HG03097 (cell line): ENCODE results near the gene PRLH.

ENCODE experiments used
- ATAC-seq: cut with Tn5 transposase; IDR thresholded peaks from one replicate; pipeline ENCODE4 v1.9.1; 2021; ENCODE audit not compliant: unreplicated experiment, low FRiP score

Gene PRLH, protein sequence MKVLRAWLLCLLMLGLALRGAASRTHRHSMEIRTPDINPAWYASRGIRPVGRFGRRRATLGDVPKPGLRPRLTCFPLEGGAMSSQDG

DNA sequence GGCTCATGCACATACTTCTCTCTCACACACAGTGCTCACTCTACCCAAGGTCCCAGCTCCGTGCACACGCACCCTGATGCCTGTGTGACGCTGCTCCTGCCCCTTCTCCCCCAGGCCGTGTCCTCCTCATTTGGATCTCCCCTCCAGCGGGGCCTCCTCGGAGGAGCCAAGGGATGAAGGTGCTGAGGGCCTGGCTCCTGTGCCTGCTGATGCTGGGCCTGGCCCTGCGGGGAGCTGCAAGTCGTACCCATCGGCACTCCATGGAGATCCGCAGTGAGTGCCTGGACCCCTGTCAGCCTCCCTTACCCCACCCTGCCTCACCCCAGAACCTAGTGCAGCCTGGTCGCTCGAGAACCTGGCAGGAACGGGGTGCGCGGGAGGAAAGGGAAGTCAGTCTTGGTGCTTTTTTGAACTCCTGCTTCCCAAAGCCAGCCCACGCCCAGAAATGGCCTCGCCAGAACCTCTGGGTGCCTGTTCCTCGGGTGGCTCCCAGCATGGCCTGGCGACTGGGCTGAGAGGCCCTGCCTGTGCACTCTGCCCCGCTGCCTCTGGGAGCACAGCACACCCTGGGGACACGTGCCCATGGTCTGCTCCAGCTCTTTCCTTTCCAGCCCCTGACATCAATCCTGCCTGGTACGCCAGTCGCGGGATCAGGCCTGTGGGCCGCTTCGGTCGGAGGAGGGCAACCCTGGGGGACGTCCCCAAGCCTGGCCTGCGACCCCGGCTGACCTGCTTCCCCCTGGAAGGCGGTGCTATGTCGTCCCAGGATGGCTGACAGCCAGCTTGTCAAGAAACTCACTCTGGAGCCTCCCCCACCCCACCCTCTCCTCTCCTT, at the start of gene PRLH:
Gene PRLH, plus strand, starts transcription at position 174 of the 835 bp plus-strand sequence. Its CDS starts 0 bp downstream, at position 174.
- no peak for ATAC-seq

DNA sequence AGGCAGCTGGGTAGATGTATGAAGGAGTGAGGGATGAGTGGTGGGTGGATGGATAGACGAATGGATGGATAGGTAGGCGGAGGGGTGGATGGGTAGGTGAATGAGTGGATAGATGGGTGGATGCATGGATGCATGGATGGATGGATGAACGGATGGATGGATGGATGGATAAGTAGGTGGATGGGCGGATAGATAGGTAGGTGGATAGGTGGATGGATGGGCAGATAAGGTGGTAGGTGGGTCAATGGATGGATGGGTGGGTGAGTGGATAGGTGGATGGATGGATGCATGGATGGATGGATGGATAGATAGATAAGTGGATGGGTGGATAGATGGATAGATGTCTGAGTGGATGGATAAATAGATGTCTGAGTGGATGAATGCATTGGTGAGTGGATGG, 49.2 kb upstream of the PRLH start:
- no peak for ATAC-seq

DNA sequence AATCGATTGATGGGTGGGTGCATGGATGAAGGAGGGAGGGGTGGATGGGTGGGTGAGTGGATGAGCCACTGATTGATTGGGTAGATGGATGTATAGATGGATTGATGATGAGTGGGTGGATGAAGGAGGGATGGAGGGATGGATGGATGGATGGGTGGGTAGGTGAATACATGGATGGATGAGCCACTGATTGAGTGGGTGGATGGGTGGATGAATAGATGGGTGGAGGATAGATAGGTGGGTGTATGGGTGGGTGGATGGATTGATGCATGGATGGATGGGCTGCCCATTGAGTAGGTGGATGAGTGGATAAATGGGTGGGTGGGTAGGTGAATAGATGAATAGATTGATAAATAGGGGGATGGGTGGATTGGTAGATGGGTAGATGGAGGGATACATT, 48.4 kb upstream of the PRLH start:
- no peak for ATAC-seq

DNA sequence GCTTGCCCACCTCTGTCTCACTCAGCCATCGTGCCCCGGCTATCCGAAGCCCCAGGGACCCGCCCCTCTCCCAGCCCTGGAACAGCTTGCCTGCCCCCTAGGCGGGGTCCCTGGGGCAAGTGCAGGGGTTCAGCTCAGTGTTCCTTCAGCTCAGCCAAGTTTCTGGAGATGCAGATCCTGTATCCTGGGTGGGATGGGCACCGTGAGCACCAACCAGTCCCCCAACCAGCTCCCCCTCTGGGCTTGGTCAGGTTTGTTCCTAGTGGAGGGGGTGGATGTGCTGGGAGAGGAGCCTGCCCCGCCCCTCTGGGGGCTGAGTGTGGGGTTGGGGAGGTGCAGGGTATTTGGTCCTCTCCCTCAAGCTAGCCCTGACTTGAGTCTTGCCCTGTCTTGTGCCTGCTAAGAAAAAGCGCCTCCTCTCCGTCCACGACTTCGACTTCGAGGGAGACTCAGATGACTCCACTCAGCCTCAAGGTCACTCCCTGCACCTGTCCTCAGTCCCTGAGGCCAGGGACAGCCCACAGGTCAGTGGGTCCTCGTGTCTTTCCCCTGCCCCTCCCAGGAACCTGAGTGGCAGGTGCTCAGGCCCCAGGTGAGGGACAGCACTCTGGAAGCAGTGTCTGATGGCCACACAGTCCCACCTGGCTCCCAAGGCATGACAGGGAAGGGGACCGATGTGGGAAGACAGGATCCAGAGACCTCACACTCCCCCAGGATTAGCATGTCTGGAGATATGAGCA, 46.7 kb upstream of the PRLH start:
- ATAC-seq, result no peak

DNA sequence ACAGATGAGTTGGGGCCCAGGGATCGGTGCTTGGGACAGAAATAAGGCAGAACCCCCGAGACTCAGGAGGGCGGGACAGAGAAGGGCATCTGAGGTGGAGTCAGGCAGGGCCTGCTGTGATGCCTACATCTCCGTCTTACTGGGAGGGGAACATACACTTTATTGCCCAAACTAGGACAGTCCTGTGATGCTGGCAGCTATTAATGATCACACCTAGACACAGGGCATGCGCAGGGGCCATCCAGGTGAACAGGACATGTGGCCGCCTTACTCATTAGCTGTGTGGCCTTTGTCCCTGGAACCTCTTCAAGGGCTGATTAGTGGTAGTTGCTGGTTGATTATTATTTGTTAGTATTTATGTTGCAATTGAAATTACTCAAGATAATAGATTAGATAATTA, 46.1 kb upstream of the PRLH start:
- no peak for ATAC-seq

DNA sequence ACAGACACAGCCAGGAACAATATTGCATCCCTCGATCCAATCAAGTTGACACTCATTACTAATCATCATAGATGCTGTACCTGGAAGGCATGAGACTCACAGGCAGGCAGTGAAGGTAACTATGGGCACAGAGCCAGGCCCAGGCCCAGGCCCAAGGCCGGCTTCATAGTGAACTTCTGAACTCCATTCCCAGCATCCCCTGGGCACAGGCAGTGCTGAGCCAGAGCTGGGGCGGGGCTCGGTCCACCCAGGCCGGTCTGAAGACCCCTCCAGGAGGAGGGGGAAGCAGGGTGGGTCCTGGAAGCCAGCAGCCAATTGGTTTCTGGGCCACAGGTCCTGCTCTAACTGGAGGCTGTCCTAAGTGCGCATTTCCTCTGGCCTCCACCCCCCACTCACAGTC, 41.7 kb upstream of the PRLH start:
- ATAC-seq, result no peak

DNA sequence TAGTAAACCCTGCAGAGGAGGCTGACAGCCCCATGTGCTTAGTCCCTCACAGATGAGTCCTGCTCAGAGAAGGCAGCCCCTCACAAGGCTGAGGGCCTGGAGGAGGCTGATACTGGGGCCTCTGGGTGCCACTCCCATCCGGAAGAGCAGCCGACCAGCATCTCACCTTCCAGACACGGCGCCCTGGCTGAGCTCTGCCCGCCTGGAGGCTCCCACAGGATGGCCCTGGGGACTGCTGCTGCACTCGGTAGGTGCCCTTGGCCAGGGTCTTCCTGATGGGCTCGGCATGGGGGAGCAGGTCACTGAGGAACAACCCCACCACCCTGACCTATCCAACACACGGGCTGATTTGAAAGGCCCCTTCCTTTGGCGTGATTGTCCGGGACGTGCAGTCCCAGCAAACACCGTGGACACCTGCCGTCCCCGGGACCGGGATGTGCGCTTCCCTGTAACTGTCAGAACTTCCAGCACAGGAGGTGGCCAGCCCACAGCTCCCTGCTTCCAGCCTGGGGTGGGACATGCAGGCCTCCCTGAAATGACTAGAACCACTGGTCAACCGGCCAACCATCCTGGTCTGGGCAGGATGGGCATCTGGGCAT, 40.7 kb upstream of the PRLH start:
- ATAC-seq, result no peak

DNA sequence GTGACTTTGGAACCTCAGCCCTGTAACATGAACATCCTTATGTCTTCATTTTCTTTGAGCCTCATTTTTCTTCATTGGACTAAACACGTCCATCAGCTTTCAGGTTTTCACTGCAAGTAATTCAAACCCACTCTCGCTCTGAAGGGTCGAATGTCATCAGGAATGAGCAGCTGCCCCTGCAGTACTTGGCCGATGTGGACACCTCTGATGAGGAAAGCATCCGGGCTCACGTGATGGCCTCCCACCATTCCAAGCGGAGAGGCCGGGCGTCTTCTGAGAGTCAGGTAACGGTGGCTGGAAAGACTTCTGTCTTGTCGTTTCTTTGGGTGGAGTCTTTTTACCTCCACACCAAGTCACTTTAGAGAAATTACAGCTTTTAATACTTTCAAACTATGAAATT, 39.1 kb upstream of the PRLH start:
- no peak for ATAC-seq

DNA sequence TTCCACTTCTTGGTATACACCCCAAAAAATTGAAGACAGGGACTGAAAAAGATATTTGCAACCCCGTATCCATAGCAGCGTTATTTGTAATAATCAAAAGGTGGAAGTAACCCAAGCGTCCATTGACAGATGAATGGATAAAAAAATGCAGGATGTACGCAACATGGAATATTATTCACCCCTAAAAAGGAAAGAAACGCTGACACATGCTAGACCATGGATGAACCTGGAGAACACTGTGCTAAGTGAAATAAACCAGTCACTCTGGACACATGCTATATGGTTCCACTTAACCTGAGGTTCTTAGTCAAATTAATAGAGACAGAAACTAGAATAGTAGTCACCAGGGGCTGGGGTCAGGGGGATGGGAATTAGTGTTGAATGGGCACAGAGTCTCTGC, 38.6 kb upstream of the PRLH start:
- ATAC-seq, result no peak

DNA sequence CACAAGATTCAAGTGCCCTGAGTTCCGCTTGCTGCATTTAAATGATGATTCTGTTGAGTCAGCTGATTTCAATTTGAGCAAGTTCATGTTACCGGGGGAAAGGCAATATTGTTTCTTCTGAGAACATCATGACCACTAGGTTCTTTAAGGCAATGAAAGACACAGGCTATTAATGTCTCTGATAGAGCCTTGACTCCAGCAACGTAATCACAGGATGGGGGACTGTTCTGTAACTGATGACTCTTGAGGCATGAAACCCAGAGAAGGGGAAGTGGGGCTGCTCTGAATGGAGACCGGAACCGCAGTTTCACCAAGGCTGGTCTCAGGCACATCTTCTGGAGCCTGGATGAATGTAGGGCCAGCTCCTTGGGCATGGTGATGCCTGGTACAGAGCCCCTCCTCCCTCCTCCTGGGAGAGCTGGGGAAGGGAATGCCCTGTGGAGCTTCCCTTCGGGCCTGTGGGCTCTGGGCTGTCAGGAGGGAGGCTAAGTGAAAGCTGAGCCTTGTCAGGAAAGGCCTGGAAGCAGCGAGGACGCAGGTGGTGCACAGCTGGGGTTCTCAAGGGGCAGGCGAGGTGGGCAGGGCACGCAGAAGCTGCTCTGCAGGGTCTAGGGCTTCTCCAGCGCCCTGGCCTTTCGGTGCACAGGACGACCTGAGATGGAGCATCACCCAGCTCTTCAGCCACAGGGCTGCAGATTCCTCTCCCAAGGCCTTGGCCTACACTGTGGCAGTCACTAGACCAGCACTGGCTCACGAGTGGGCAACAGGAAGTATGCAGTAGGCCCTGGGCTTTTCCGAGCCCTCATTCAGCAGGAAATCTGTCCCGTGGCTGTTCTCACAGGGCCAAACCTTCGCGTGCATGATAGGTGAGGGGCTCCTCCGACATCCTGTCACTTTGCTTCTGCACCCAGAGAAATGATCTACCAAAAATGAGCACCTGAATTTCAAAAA, 36.6 kb upstream of the PRLH start:
- ATAC-seq, result peak; percentile 51

DNA sequence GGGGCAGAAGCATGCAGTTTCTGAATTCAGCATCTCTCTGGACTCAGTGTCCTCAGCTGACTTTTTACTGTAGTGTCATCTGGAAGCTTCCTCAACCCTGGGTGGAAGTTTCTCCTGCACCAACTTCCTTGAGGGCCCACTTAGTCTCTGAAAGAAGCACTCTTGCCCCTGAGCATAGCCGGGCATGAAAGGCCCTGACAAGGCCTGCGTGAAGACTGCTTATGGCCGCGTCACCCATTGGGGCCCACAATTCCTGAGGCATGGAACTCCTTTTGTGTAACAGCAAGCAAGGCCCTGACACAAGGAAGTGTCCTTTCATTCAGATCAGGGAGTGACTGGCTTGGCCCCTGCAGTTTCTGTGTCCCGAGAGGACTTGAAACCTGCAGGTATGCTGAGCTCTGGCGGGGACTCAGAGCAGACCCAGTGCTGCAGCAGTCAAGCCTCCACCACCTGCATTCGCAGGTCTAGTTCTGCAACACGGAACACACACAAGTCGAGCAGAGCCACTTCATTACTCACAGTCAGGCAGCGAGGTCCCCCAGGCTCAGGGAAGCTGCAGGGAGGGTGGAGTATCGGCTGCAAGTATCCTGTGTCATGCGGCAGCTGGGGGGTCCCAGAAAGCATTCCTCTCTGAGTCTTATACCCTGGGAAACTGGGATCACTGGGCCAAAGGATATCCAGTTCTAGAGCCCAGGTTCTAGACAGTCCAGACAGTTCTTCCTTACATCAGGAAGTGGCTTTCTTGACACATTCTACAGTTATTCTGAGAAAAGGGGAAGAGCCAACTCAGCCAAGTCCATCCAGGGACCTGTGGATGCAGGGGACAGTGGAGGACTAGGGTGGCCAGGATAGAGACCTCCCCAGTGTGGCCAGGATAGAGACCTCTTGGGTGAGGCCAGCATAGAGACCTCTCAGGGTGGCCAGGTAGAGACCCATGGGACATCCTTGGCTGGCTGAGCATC, 35.6 kb upstream of the PRLH start:
- no peak for ATAC-seq

DNA sequence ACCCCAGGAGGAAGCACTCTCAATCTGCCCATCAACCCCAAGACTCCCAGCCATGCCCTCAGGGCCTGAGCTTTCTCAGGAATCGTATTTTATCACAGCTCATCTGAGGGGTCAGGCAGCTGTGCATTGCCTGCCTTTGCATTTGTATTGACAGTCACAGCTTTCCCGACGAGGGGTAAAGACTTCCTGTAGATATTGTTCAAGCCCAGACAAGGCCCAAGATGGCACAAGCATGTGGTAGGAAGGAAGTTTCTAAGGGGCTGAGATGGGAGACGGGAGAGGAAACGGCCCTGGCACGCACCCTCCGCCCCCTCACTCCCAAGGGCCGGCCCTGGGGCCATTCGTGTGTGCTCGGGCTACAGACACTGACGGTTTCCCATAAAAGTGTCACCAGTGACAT, 34.2 kb upstream of the PRLH start:
- ATAC-seq, result no peak

DNA sequence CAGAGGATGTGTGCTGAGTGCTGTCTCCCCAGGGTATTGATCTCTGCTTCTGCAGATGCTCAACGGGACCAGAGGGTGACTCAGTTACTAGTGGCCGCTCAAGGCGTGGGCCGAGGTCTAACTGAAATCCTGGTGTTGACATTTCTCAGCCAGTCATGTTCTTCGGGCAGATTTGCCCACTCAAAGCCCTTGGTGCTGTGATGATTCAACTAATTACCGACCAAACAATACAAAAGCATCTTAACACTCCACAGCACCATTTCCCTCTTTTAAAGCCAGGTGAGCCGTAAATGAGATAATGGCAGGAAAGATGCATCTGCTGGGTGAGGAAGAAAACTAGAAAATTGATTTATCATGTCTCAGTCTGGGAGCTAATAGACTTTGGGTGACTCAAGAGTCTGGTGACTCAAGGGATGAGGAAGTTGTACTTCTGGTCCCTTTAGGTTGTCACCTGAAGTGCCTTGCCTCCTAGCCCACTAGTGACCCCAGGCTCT, 32.7 kb upstream of the PRLH start:
- no peak for ATAC-seq

DNA sequence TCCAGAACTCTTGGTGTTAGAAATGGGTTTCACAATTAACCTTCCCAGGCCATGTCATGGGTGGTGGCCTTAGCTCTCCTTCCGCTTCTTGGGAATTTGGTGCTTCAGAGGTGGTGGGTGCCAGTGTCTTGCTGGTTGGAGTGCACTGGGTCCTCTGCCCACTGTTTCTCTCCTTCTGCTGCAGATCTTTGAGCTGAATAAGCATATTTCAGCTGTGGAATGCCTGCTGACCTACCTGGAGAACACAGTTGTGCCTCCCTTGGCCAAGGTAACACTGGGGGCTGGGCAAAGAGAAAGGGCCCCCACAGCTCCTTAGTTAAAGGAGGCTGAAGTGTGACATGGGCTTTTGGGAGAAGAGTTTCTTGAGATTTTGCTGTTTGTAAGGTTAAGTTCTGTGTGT, 32.0 kb upstream of the PRLH start:
- no peak for ATAC-seq

DNA sequence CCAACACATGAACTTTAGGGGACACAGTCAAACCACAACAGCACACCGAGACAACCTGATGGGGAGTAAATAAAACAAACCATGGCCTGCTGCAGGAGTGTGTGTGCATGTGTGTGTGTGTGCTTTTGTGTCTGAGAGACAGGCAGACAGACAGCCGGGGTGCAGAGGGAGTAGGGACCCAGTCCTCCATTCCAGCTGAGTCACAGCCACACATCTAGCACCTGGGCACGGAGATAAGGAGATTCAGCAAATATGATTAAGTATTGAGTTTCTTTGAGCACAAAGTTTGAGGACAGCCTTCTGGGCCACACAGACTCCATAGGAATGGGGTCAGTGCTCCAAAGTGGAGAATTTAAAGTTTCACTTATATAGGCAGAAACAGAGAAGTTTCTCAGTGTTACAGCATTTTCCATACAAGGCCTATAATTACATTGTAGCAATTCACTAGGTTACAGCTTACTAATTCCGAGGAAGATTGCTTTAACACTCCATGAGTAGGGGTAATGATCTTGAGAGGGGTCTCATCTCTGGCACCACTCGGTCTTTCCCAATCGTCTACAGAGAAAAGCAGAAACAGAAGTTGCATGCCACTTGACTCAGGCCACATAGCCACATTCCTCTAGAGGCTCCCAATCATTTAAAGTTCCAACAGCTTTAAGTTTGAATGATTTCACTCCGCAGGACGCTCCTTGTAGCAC, 30.8 kb upstream of the PRLH start:
- ATAC-seq, result no peak

DNA sequence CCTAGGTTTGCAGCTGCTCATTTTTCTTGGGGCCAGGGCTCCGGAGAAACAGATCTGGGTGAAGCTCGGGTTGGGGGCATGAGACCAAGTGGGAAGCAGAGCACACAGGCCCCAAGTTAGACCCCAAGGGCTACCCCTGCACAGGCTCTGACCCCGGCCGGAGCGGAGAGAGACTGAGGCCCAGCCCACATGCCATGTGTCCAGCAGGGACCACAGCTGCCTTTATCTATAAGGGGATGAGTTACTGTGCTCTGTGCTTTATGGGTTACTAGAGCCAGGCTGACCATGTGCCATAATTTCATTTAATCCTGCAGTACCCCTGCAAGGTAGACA, 30.3 kb upstream of the PRLH start:
- no peak for ATAC-seq

DNA sequence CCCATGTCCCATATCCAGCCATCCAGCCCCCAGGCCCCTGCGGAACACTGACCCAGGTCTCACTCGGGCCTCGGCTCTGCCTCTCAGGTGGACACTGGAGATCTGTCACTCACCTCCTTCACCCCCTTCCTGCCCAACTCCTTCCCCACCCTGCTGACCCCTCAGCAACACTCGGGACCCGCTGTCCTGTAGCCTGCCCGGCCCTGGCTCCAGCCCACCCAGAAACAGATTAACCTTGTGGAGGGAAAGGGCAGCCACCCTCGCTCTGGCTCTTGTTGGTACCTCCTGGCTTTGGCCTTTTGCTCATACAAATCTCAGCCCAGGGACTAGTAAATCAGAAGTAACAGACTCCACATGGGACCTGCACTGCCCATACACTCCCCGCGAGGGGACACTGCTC, 29.8 kb upstream of the PRLH start:
- ATAC-seq, result no peak

DNA sequence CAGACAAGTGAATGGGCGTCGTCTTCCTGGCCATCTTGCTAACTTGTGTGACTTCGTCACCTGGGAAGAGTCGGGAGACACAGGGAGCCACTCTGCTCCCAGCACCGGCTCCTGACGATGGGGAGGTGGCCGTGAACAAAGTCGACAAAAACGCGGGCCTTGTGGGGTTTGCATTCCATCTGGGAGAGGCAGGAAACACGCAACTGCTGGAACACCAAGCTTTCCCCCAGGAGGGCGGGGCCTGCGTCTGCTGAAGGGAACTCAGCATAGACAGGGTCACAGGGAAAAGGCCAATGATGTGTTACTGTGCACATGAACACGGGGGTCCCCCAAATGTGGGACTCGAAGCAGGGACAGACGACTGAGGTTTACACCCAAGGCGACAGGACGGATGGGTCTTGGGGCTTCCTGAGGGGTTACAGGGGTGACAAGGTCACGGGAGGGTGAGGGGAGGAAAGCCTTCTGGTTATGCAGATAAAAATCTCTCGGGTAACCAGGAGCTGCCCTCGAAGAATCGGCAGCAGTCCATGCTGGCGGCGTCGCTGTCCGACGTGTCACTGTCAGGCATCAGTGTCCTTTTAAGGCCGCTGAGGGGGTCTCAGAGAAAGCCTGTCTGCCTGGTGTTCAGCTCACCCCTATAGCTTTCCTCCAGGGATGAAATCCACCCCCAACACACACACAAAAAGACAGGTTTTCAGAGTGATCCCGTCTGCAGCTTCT, 28.2 kb upstream of the PRLH start:
- ATAC-seq, result no peak
